Activated naive CD4-positive, alpha-beta T cell treated with anti-CD3 and anti-CD28 coated beads, Interleukin-2, amount 50 U/mL, for 24 hours (primary cell): Measurements from ENCODE around the gene PFN1.
"Not testable (repeated sequence)": the region's sequence is repeated elsewhere in the genome, so short reads cannot be mapped to it uniquely, and the experiment has no call there.

ENCODE experiments used
- H3K27ac Mint-ChIP-seq: one replicate; pipeline ENCODE4 v1.8.0; 2021; ENCODE audit warnings: mild to moderate bottlenecking, mixed read lengths
- H3K27me3 Mint-ChIP-seq: one replicate; pipeline ENCODE4 v1.8.0; 2021; ENCODE audit warnings: mixed read lengths
- H3K36me3 Mint-ChIP-seq: one replicate; pipeline ENCODE4 v1.8.0; 2021; ENCODE audit warnings: mixed read lengths
- H3K4me1 Mint-ChIP-seq: one replicate; pipeline ENCODE4 v1.8.0; 2021; ENCODE audit warnings: mixed read lengths
- H3K4me3 Mint-ChIP-seq: one replicate; pipeline ENCODE4 v1.8.0; 2021; ENCODE audit warnings: mild to moderate bottlenecking, mixed read lengths
- H3K9me3 Mint-ChIP-seq: one replicate; pipeline ENCODE4 v1.8.0; 2021; ENCODE audit warnings: mixed read lengths

The PFN1 gene

GRCh38 chr17:4921320-4921719 is 27.0 kb downstream of the PFN1 start:
- Mint-ChIP-seq H3K9me3 (no peaks in the 10 kb centered on the region), H3K4me3 (no peak overlapping the region), H3K4me1 (no peaks in the 10 kb centered on the region), H3K36me3 (no peaks in the 10 kb centered on the region), H3K27me3 (no peaks in the 10 kb centered on the region), H3K27ac (no peak overlapping the region)

- Mint-ChIP-seq H3K9me3 (no peaks in the 10 kb centered on the region), H3K4me3 (no peak overlapping the region), H3K4me1 (no peaks in the 10 kb centered on the region), H3K27ac (no peak overlapping the region), H3K36me3 (no peaks in the 10 kb centered on the region), H3K27me3 (no peaks in the 10 kb centered on the region)
These were observed 27.8 kb downstream of the PFN1 start for GRCh38 chr17:4920351-4921048.

- no peak overlapping the region for H3K4me3 Mint-ChIP-seq
- H3K27me3 Mint-ChIP-seq = no peaks in the 10 kb centered on the region
These were observed 28.8 kb downstream of the PFN1 start for GRCh38 chr17:4919511-4920047.

GRCh38 chr17:4914551-4914950 is 33.8 kb downstream of the PFN1 start:
- H3K27ac Mint-ChIP-seq, H3K27me3 Mint-ChIP-seq, H3K4me1 Mint-ChIP-seq, H3K4me3 Mint-ChIP-seq, H3K36me3 Mint-ChIP-seq, H3K9me3 Mint-ChIP-seq: not testable (repeated sequence)

More at GRCh38 chr17:4919511-4920047, 28.8 kb downstream of the PFN1 start:
- H3K36me3 Mint-ChIP-seq = no peaks in the 10 kb centered on the region
- no peaks in the 10 kb centered on the region for H3K9me3 Mint-ChIP-seq
- no peaks in the 10 kb centered on the region for H3K4me1 Mint-ChIP-seq
- no peak overlapping the region for H3K27ac Mint-ChIP-seq

- H3K4me3 Mint-ChIP-seq = no peak overlapping the region
These were observed 34.3 kb downstream of the PFN1 start for GRCh38 chr17:4913994-4914393.

GRCh38 chr17:4908711-4909496 is 39.4 kb downstream of the PFN1 start:
- H3K4me3 Mint-ChIP-seq = no peak overlapping the region
- no peaks in the 10 kb centered on the region for H3K9me3 Mint-ChIP-seq
- H3K27me3 Mint-ChIP-seq = no peaks in the 10 kb centered on the region
- no peaks in the 10 kb centered on the region for H3K4me1 Mint-ChIP-seq
- H3K27ac Mint-ChIP-seq = no peak overlapping the region
- H3K36me3 Mint-ChIP-seq = no peaks in the 10 kb centered on the region

More at GRCh38 chr17:4913994-4914393, 34.3 kb downstream of the PFN1 start:
- H3K9me3 Mint-ChIP-seq = no peaks in the 10 kb centered on the region
- H3K27ac Mint-ChIP-seq = no peak overlapping the region
- H3K27me3 Mint-ChIP-seq = no peaks in the 10 kb centered on the region
- no peaks in the 10 kb centered on the region for H3K4me1 Mint-ChIP-seq
- H3K36me3 Mint-ChIP-seq = no peaks in the 10 kb centered on the region

- H3K9me3 Mint-ChIP-seq = no peaks in the 10 kb centered on the region
- H3K36me3 Mint-ChIP-seq = no peaks in the 10 kb centered on the region
- peaks cover 5% of the 10 kb centered on the region for H3K4me1 Mint-ChIP-seq
- no peak overlapping the region for H3K4me3 Mint-ChIP-seq
- H3K27ac Mint-ChIP-seq = no peak overlapping the region
- H3K27me3 Mint-ChIP-seq = no peaks in the 10 kb centered on the region
These were observed 40.0 kb downstream of the PFN1 start for GRCh38 chr17:4908301-4908700.

GRCh38 chr17:4906642-4907041 is 41.7 kb downstream of the PFN1 start:
- not testable (repeated sequence) for H3K9me3 Mint-ChIP-seq, H3K27me3 Mint-ChIP-seq, H3K36me3 Mint-ChIP-seq, H3K4me3 Mint-ChIP-seq, H3K27ac Mint-ChIP-seq
- peaks cover 18% of the 10 kb centered on the region for H3K4me1 Mint-ChIP-seq

GRCh38 chr17:4903051-4903818 is 45.1 kb downstream of the PFN1 start, which contains the start of gene CHRNE:
Gene CHRNE (minus strand): TSS chr17:4903098. CDS start chr17:4903063, 35 bp downstream.
- Mint-ChIP-seq H3K27ac (no peak within 1 kb of the TSS), H3K4me1 (peaks cover 31% of the 10 kb centered on the region), H3K4me3 (peak within 1 kb of the TSS; percentile 69), H3K36me3 (no peaks in the 10 kb centered on the region), H3K27me3 (no peaks in the 10 kb centered on the region), H3K9me3 (no peaks in the 10 kb centered on the region)

- H3K4me3 Mint-ChIP-seq = peak overlapping the region; percentile 41
These were observed 45.8 kb downstream of the PFN1 start for GRCh38 chr17:4902540-4902939.

GRCh38 chr17:4901648-4902344 is 46.5 kb downstream of the PFN1 start:
- H3K36me3 Mint-ChIP-seq = no peaks in the 10 kb centered on the region
- H3K9me3 Mint-ChIP-seq = no peaks in the 10 kb centered on the region
- peak overlapping the region; percentile 19 for H3K4me3 Mint-ChIP-seq
- H3K27me3 Mint-ChIP-seq = no peaks in the 10 kb centered on the region
- H3K4me1 Mint-ChIP-seq = peaks cover 31% of the 10 kb centered on the region
- H3K27ac Mint-ChIP-seq = no peak overlapping the region

More at GRCh38 chr17:4902540-4902939, 45.8 kb downstream of the PFN1 start:
- Mint-ChIP-seq H3K9me3 (no peaks in the 10 kb centered on the region), H3K36me3 (no peaks in the 10 kb centered on the region), H3K4me1 (peaks cover 31% of the 10 kb centered on the region), H3K27me3 (no peaks in the 10 kb centered on the region), H3K27ac (no peak overlapping the region)

- Mint-ChIP-seq H3K27ac (peak overlapping the region; percentile 35), H3K36me3 (no peaks in the 10 kb centered on the region), H3K9me3 (no peaks in the 10 kb centered on the region), H3K4me1 (peaks cover 31% of the 10 kb centered on the region), H3K27me3 (no peaks in the 10 kb centered on the region), H3K4me3 (peak overlapping the region; percentile 94)
These were observed 47.2 kb downstream of the PFN1 start for GRCh38 chr17:4901108-4901647.

- Mint-ChIP-seq H3K36me3 (no peaks in the 10 kb centered on the region), H3K27me3 (no peaks in the 10 kb centered on the region), H3K4me3 (peak overlapping the region; percentile 94), H3K27ac (peak overlapping the region; percentile 35), H3K4me1 (peaks cover 31% of the 10 kb centered on the region), H3K9me3 (no peaks in the 10 kb centered on the region)
These were observed 47.9 kb downstream of the PFN1 start for GRCh38 chr17:4900231-4901107.
